GM12873 (cell line): Measurements from ENCODE around the gene RANBP3L.

Source experiments
- TF ChIP-seq, protein P1 (sequence below): IDR thresholded peaks from 2 replicates; pipeline ENCODE4 v1.5.1; 2012; ENCODE audit warnings: low read depth, mild to moderate bottlenecking, moderate library complexity, low read length, control low read depth; ENCODE audit not compliant: insufficient read depth; ENCODE audit errors: missing control alignments

Gene RANBP3L, protein sequence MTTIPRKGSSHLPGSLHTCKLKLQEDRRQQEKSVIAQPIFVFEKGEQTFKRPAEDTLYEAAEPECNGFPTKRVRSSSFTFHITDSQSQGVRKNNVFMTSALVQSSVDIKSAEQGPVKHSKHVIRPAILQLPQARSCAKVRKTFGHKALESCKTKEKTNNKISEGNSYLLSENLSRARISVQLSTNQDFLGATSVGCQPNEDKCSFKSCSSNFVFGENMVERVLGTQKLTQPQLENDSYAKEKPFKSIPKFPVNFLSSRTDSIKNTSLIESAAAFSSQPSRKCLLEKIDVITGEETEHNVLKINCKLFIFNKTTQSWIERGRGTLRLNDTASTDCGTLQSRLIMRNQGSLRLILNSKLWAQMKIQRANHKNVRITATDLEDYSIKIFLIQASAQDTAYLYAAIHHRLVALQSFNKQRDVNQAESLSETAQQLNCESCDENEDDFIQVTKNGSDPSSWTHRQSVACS

DNA sequence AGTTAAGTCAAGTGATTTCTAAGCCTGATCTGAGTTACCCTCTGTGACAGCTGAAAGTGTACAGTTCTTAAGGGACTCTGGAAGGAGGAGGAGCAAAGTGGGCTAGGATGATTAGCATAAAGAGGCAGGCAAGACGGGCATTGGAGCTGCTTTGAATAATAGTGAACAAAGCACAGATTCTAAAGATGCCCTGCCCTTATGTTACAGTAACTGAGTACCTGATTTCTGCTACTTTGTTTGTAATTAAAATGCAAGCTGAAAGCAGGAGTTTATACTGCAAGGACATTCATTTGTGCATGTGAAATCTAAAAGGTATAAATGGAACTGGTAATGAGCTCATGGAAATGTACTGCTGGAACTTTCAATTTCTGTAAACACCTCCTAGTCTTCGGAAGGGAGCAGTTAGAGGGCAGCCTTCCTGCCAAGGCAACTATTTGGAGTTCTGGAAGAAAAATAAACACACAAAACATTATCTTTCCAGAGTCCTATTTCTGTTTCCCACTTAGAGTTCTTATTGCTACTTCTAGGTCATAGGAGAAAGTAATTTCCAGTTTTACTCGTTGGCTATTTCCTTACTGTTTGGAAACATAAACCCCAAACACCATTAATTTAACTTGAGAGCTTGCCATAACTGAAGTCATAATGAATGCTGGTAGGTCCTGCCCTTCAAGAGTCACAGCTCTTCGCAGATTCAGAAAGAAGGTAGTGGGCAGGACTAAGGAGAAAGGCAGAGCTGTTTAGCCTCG is at the start of gene RANBP3L:
RANBP3L (minus strand) TSS at position 45 of the 746 bp plus-strand sequence. CDS start 486 bp downstream, outside the sequence.
- TF ChIP-seq, protein P1, sequence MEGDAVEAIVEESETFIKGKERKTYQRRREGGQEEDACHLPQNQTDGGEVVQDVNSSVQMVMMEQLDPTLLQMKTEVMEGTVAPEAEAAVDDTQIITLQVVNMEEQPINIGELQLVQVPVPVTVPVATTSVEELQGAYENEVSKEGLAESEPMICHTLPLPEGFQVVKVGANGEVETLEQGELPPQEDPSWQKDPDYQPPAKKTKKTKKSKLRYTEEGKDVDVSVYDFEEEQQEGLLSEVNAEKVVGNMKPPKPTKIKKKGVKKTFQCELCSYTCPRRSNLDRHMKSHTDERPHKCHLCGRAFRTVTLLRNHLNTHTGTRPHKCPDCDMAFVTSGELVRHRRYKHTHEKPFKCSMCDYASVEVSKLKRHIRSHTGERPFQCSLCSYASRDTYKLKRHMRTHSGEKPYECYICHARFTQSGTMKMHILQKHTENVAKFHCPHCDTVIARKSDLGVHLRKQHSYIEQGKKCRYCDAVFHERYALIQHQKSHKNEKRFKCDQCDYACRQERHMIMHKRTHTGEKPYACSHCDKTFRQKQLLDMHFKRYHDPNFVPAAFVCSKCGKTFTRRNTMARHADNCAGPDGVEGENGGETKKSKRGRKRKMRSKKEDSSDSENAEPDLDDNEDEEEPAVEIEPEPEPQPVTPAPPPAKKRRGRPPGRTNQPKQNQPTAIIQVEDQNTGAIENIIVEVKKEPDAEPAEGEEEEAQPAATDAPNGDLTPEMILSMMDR = no peak

DNA sequence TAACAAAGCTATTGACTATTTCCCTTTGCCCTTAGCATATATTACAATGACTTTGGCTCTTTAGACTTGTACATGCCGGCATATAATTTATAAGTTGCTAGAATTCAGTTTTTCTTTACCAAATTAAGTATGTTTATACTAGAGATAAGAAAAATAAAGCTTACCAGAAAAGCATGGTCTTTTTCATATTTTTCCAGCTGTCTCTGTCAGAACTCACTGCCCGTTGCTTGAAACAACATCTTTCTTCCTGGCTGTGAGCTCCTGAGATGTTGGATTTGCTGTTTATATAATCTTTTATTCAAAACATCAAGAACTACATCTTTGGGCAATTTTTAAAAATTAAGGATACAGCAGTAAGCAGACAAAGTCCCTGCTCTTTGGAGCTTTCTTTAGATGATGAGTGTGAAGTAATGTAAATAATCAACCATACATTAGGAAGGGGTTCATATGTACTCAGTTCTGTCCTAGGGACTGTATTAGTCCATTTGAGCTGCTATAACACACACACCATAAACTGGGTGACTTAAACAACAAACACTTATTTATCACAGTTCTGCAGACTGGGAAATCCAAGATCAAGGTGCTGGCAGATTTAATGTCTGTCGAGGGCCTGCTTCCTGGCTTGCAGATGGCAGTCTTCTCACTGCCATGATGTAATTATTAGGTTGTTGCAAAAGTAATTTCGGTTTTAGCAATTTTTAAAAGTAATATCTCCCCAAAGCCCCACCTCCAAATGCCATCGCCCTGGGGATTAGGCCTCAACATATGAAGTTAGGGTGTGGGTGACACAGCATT is 45.4 kb upstream of the RANBP3L start:
- TF ChIP-seq, protein P1 = no peak

DNA sequence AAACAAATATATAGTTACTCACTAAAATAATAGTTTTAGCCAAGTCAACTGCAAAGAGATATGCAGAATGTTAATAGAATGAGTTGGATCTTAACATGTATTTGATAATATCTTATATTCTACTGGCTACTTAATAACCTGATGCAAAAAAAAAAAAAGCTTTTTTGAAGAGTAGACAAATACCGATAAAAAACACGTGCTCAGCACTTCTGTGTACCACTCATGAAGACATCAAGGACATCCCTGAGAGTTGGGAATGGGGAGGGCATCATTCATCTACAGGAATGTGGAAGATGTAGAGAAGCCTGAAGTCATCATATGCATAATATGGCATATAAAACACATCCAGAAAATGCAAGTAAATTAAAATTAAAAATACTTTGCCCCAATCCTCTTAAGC is 43.2 kb upstream of the RANBP3L start:
- TF ChIP-seq, protein P1 = no peak

DNA sequence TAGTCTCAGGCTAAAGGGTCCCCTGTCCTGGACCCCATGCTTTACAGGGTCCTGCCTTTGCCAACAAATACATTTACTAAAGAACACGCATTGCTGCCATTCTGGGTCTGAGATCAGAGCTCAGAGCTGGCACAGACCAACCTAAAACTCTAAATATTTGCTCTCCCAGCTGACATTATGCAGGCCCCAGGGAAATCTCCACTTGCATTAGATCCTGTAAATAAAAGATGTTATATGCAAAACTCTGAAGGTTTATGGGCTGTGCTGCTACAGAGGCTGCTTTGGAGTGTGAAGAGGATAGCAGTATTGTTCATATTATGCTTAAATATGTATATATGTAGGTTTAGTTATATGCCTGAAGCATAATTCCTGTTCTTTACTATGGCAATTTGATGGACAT is 35.9 kb upstream of the RANBP3L start:
- TF ChIP-seq, protein P1 = no peak

DNA sequence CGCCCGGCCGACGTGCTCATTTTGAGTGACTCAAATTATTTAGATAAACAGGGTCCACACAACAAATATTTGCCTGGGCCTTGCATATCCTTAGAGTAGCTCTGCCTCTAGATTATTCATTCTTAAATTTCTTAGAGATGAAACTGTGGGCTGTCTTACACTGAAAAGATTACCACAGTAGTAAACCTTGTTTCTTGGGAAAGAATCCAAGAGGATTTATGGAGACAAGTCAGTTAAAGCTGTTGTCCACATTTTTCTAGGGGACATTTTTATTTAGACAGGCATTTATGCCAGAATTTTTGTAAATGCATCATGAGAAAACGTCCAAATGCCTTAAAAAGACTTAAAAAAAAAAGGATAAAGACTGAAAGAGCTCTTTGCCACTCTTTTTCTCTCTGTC is 32.6 kb upstream of the RANBP3L start:
- TF ChIP-seq, protein P1 = no peak

DNA sequence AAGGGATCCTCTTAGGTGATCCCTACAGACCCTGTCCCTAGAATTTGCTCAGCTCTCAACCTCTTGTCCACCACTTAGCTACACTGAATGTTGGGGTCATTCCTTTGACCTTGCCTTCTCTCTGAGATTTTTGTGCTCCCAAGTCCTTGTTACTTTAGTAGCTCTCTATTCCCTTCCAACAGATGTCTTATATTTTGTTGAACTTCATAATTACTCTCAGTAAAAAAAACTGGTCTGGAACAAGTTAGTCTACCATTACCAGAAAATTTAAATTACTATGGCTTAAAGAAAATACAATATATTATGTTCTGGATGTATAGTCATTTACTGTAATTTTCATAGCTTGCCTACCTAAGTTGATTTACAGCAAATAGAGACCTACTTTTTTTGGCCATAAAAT is 23.5 kb upstream of the RANBP3L start:
- TF ChIP-seq, protein P1 = no peak
